B cell (primary cell): ENCODE data around the gene IKZF1.

Experiments used
- CTCF ChIP-seq: fragments of 200-600 bp; IDR thresholded peaks from one replicate; pipeline ENCODE4 v1.8.0; 2022; ENCODE audit warnings: antibody characterized with exemption, mild to moderate bottlenecking
- EZH2 ChIP-seq: IDR thresholded peaks from 2 replicates; pipeline ENCODE4 v1.6.1; 2012; ENCODE audit warnings: borderline replicate concordance, low read depth, mild to moderate bottlenecking, moderate library complexity, low read length; ENCODE audit not compliant: insufficient read depth, poor library complexity, severe bottlenecking

GRCh38 chr7:50321487-50322067 is 17.1 kb downstream of the IKZF1 start:
- TF ChIP-seq CTCF (no peak), EZH2 (no peak)
